Endometrium (tissue), 2 donors: Measurements from ENCODE around the gene RIMBP3C.
"Not testable (repeated sequence)": the region's sequence is repeated elsewhere in the genome, so short reads cannot be mapped to it uniquely, and the experiment has no call there.

Experiments
- FAIRE-seq: peaks from 2 replicates; lab custom pipeline; 2012; peaks lifted over from hg19 to GRCh38; lab: Jason Lieb, UNC
- donor health status: control.
- donor health status: control.

Gene RIMBP3C

GRCh38 chr22:21516970-21517764 lies 34.1 kb downstream of the RIMBP3C start:
- FAIRE-seq, result not testable (repeated sequence)

DNA sequence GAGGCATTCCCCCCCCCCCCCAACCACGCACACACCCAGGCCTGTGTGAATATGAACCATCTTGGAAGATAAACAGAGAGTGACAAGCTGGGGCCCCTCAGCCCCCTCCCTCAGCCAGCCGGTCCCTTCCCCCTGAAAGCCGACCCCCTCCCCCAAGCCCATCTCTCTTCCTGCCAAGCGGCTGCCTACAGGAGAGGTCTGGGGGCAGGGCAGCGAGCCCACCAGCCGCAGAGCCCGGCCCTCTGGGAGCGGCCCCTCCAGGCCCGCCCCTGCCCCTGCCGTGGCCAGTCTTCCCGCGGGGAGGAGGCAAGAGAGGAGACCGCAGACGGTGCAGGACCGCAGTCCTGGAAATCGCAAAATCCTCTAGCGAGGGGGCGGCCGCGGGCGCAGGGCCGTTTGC lies 34.7 kb downstream of the RIMBP3C start:
- not testable (repeated sequence) for FAIRE-seq

GRCh38 chr22:21515234-21515633 lies 36.0 kb downstream of the RIMBP3C start:
- FAIRE-seq, result not testable (repeated sequence)

DNA sequence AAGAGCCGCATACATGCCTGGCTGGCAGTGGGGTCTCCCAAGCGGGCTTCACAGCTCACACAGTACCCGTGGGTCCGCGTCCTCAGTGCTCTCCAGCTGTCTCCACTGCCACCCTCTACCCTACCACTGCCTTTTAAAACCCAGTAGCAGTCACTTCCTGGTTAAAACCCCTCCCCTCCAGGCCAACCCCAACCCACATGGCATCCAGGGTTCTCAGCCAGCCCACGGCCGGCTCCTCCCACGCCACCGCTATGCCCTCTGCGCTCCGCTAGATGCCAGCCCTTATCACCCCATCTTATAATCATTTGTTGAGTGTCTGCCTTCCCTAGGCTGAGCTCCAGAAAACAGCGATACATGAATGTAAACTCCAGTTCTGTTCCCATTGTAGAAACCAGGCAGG lies 37.1 kb downstream of the RIMBP3C start:
- not testable (repeated sequence) for FAIRE-seq

GRCh38 chr22:21512022-21512421 lies 39.2 kb downstream of the RIMBP3C start:
- not testable (repeated sequence) for FAIRE-seq

DNA sequence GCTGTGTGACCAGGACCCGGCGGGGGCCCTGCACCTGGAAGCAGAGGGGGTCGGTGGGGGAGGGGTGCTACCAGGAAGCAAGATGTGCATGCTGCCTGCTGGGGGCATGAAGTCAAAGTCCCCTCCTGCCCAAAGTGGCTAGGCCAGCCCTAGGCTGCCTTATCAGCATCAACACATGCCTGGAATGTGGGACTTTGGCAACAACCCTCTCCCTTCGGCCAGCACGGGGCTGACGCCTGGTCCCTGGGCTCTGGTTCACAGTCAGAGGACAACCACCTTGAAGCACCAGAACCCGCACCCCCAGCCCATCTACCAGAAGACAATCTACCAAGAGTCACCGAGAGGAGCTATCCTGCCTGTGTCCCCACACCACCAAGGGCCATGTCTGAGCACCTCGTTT lies 40.9 kb downstream of the RIMBP3C start:
- not testable (repeated sequence) for FAIRE-seq

- not testable (repeated sequence) for FAIRE-seq
Observed at GRCh38 chr22:21499623-21500506, 51.4 kb downstream of the RIMBP3C start.

DNA sequence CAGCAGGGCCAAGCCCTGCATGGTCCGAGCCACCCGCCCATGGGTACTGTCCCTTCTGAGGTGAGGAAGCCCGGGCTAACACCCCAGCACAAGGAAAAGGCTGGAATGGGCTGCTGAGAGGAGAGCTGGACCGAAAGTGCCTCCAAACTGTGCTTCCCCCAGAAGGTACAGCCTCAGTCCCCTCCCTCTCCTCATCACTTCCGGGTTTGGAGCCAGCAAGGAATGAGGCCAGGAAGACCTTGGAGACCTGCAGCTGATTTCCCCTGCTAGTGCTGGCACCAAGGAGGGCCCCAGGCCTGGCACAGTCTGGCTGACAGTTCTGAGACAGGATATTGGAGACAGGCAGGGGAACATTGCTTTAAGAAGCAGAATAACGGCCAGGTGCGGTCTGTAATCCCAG lies 52.8 kb downstream of the RIMBP3C start:
- FAIRE-seq, result not testable (repeated sequence)

GRCh38 chr22:21497984-21498383 lies 53.3 kb downstream of the RIMBP3C start:
- FAIRE-seq, result peak; percentile 61
